Measurements from ENCODE around the gene DNAJC13.

DNA sequence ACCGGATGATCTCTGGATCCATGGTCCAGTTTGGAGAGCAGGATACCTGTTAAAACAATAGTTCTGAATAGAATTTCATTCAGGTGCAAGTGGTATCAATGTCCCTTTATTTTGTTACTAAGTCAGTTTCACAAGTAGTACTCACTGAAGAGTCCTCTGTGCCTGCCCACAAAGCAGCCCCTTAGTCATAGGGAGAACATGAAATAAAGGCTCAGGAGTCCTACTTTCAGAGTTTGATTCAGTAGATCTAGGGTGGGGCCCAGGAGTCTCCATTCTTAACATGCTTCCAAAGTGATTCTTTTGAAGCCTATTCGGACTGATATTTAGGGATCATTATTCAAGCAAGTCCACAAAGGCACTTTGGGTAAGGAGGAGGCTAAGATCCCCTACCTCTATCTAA is 100.0 kb downstream of the DNAJC13 start:
- TF ChIP-seq, protein P1, sequence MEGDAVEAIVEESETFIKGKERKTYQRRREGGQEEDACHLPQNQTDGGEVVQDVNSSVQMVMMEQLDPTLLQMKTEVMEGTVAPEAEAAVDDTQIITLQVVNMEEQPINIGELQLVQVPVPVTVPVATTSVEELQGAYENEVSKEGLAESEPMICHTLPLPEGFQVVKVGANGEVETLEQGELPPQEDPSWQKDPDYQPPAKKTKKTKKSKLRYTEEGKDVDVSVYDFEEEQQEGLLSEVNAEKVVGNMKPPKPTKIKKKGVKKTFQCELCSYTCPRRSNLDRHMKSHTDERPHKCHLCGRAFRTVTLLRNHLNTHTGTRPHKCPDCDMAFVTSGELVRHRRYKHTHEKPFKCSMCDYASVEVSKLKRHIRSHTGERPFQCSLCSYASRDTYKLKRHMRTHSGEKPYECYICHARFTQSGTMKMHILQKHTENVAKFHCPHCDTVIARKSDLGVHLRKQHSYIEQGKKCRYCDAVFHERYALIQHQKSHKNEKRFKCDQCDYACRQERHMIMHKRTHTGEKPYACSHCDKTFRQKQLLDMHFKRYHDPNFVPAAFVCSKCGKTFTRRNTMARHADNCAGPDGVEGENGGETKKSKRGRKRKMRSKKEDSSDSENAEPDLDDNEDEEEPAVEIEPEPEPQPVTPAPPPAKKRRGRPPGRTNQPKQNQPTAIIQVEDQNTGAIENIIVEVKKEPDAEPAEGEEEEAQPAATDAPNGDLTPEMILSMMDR (IDR thresholded peaks at IDR 0.05): no peak
- no peak for TF ChIP-seq POLR2A (IDR thresholded peaks at IDR 0.05)
